Gastrocnemius medialis (tissue), 4 donors: Measurements from ENCODE around the gene C12orf43. TPM values are rescaled to one million over a fixed set of nuclear protein-coding genes. Genes with fewer than 3 reads are reported as not detected.

ENCODE experiments used
- ATAC-seq, 2 donors: fragments of 150-250 bp; one replicate each; pipeline ENCODE4 v1.9.1; 2016
- DNase-seq, 2 donors: peaks; one replicate each; pipeline ENCODE4 v3.0.0-alpha.2; 2019
- H3K27ac ChIP-seq, 4 donors: fragments of 200-600 bp; sonication (generic); 1 replicate in 1 of 4; 2 replicates in 3 of 4; pipeline ENCODE4 v1.5.1; 2016 to 2018; ENCODE audit warnings: mild to moderate bottlenecking in 2 of 4, moderate library complexity in 1 of 4
- H3K27me3 ChIP-seq, 3 donors: fragments of 200-600 bp; sonication (generic) in 2 of 3; 1 replicate in 1 of 3; 2 replicates in 2 of 3; pipeline versions ENCODE4 v1.5.1 to v1.6.0; 2016 to 2019; ENCODE audit warnings: mild to moderate bottlenecking in 1 of 3, moderate library complexity in 1 of 3
- H3K36me3 ChIP-seq, 2 donors: fragments of 200-600 bp; sonication (generic) in 1 of 2; one replicate each; pipeline ENCODE4 v1.5.1; 2017 to 2018
- H3K4me1 ChIP-seq, 2 donors: fragments of 200-600 bp; sonication (generic) in 1 of 2; one replicate each; pipeline ENCODE4 v1.5.1; 2016 to 2017; ENCODE audit warnings: mild to moderate bottlenecking in 2 of 2
- H3K4me3 ChIP-seq, 4 donors: fragments of 200-600 bp; sonication (generic) in 3 of 4; 1 replicate in 1 of 4; 2 replicates in 3 of 4; pipeline ENCODE4 v1.5.1; 2016 to 2019; ENCODE audit warnings: mild to moderate bottlenecking in 2 of 4
- H3K9me3 ChIP-seq, 3 donors: fragments of 200-600 bp; sonication (generic) in 2 of 3; 1 replicate in 1 of 3; 2 replicates in 2 of 3; pipeline ENCODE4 v1.5.1; 2016 to 2019
- CTCF ChIP-seq, 5 experiments: fragments of 450-650 bp in 3 of 5; fragments of 200-600 bp in 2 of 5; sonication (generic) in 2 of 5; IDR thresholded peaks in 4 of 5; conservative IDR thresholded peaks in 1 of 5; 1 replicate in 4 of 5; 2 replicates in 1 of 5; pipeline ENCODE4 v1.5.1; 2016 to 2019; ENCODE audit warnings: antibody characterized with exemption in 5 of 5, mild to moderate bottlenecking in 3 of 5, moderate library complexity in 3 of 5
- POLR2A ChIP-seq, 2 donors: fragments of 450-650 bp; IDR thresholded peaks; one replicate each; pipeline ENCODE4 v1.6.1; 2017; ENCODE audit warnings: antibody characterized with exemption in 2 of 2, mild to moderate bottlenecking in 2 of 2, moderate library complexity in 2 of 2
- in situ Hi-C, 4 donors: fragments of 200-750 bp; cut with MboI; loops; one replicate each; pipeline versions ENCODE4 v1.15.0 to v1.8.0; 2017; ENCODE audit warnings: low sequenced_read_pairs in 4 of 4
- intact Hi-C: fragments of 100-400 bp; cut with DNase I; formaldehyde crosslinking; loops from one replicate; pipeline ENCODE4 v1.15.1; 2023; ENCODE audit warnings: low total_unique reads
- total RNA-seq, 4 donors: library from RNA; depleted of rRNA; stranded (reverse); fragments of >200 nt; gene quantifications; one replicate each; pipeline versions ENCODE4 v1.1.0 to v1.2.3, GENCODE V29; 2016

C12orf43 gene
- total RNA-seq, 4 donors from 2014 or later: 2.9 to 13.2 (median 5.1) TPM

DNA sequence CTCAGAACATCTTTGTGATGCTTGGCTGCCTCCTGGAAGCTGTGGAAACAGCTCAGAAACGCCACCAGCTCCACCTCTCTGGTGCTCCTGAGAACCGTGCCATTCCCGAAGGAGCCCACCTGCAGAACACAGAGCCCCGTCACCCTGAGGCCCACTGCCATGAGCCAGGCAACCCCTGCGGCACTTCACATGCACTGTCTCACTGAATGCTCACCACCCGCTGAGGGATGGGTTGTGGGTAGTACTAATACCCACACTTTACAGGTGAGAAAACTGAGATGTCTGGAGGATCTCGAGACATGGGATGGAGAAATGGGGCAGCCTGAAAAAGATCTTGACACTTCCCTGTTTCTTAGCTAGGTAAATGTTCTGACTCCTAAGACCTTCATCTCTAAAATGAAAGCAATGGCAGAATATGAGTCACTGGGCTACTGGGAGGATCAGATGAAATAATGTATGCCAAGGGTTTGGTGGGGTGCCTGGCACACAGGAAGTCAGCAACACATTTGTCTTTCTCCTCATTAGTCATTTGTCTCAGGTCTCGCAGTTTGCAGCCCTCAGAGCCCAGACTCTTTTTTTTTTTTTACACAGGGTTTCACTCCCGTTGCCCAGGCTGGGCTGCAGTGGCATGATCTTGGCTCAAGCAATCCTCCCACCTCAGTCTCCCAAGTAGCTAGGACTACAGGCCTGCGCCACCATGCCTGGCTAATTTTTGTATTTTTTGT lies 17.5 kb upstream of the C12orf43 start:
- no peaks in the 10 kb centered on the region for H3K36me3 ChIP-seq
- intact Hi-C loops (no loop called here), in situ Hi-C loops (no loop called here)
- no peaks in the 10 kb centered on the region for H3K4me1 ChIP-seq
- TF ChIP-seq CTCF (IDR thresholded peaks at IDR 0.05 in 4 of 5, conservative IDR thresholded peaks at IDR 0.05 in 1 of 5) (no peak), POLR2A (IDR thresholded peaks at IDR 0.05) (no peak)
- DNase-seq: no peak
- H3K27ac ChIP-seq: no peak overlapping the region
- H3K27me3 ChIP-seq: peaks cover 0 to 10% (median 4%) of the 10 kb centered on the region in 3 donors
- H3K9me3 ChIP-seq: no peaks in the 10 kb centered on the region
- ATAC-seq: no peak
- H3K4me3 ChIP-seq: no peak overlapping the region

DNA sequence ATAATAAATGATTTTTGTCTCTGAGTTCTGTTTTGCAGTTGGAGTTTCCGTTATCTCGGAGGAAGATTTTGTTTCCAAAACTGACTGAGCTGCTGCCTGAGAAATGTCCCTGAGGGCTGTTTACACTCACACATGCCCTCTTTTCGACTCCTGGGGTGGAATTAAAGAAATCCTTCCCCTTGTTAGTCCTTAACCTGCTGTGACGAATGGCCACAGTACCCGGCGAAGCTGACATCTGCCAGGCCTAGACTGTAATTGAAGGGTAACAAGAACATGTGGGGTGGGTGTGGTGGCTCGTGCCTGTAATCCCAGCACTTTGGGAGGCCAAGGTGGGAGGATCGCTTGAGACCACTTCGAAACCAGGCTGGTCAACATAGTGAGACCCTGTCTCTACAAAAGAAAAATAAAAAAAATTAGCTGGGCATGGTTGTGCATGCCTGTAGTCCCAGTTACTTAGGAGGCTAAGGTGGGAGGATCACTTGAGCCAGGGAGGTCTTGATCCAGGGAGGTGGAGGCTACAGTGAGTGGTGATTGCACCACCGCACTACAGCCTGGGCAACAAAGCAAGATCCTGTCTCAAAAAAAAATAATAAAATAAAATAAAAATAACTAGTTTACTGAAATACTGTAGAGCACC lies 14.4 kb upstream of the C12orf43 start:
- DNase-seq (no peak), ATAC-seq (no peak)
- H3K36me3 ChIP-seq: no peaks in the 10 kb centered on the region
- H3K4me3 ChIP-seq: no peak overlapping the region
- in situ Hi-C loops (no loop called here), intact Hi-C loops (no loop called here)
- no peak overlapping the region for H3K27ac ChIP-seq
- H3K9me3 ChIP-seq: no peaks in the 10 kb centered on the region
- no peaks in the 10 kb centered on the region for H3K27me3 ChIP-seq
- H3K4me1 ChIP-seq: no peaks in the 10 kb centered on the region
- TF ChIP-seq CTCF (IDR thresholded peaks at IDR 0.05 in 4 of 5, conservative IDR thresholded peaks at IDR 0.05 in 1 of 5) (no peak), POLR2A (IDR thresholded peaks at IDR 0.05) (no peak)

DNA sequence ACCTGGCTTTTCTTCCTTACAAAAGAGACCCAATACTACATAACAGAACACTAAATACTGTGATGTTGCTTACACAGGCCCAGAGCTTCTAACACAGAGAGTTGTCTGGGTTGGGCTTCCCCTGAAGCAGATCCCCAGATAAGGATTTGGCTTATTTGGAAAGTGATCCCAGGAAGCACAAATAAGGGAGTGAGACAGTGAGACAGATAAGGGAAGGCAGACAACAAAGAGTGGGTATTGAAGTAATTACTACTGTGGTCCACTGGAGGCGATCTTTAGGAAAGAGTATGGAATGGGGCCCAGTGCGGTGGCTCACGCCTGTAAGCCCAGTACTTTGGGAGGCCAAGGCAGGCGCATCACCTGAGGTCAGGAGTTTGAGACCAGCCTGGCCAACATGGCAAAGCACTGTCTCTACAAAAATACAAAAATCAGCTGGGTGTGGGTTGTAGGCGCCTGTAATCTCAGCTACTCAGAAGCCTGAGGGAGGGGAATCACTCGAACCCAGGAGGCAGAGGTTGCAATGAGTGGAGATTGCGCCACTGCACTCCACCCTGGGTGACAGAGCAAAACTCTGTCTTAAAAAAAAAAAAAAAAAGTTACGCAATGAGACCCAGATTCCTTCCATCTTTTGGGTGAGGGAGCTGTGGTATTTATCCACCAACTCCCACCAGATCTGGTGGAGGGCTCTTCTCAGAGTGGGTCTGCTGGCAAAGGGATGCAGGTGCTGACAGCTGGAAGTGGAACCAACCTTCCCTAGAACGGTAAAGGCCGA lies 10.2 kb upstream of the C12orf43 start:
- DNase-seq (no peak), ATAC-seq (no peak)
- no peaks in the 10 kb centered on the region for H3K4me1 ChIP-seq
- no peaks in the 10 kb centered on the region for H3K9me3 ChIP-seq
- TF ChIP-seq POLR2A (IDR thresholded peaks at IDR 0.05) (no peak), CTCF (IDR thresholded peaks at IDR 0.05 in 4 of 5, conservative IDR thresholded peaks at IDR 0.05 in 1 of 5) (no peak)
- H3K27ac ChIP-seq: no peak overlapping the region
- no peaks in the 10 kb centered on the region for H3K36me3 ChIP-seq
- H3K4me3 ChIP-seq: no peak overlapping the region
- in situ Hi-C loops: no loop called here
- intact Hi-C loops: no loop called here
- H3K27me3 ChIP-seq: no peaks in the 10 kb centered on the region

DNA sequence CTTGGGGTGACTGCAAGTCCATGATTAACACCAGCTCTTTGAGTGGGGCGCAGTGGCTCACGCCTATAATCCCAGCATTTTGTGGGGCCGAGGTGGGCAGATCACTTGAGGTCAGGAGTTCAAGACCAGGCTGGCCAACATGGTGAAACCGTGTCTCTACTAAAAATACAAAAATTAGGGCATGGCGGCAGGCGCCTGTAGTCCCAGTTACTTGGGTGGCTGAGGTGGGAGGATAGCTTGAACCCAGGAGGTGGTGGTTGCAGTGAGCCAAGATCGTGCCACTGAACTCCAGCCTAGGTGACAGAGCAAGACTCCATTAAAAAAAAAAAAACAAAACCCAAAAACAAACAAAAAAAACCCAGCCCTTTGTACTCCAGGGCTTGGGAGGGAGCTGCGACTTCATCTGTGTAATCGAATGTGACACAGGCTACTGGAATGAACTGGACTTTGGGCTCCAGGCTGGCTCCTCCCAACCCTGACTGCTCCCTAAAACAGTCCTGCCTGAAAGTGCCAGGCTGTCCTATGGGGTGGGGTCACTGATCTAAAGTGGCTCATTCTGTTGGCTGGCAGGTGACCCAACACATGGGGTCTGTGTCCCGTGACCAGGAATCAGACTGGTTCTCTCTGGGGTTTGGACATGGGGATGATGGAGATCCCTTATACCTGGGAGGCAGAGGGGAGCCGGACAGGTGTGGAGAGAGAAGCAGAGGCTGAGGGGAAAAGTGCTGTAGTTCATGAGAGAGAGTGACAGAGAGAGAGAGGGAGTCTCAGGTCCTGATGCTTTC lies 9.3 kb upstream of the C12orf43 start:
- Histone ChIP-seq H3K4me3 (no peak overlapping the region), H3K27me3 (no peaks in the 10 kb centered on the region), H3K9me3 (no peaks in the 10 kb centered on the region), H3K27ac (no peak overlapping the region), H3K36me3 (no peaks in the 10 kb centered on the region), H3K4me1 (no peaks in the 10 kb centered on the region)
- DNase-seq: no peak
- no peak for ATAC-seq
- intact Hi-C loops: no loop called here
- TF ChIP-seq CTCF (IDR thresholded peaks at IDR 0.05 in 4 of 5, conservative IDR thresholded peaks at IDR 0.05 in 1 of 5) (no peak), POLR2A (IDR thresholded peaks at IDR 0.05) (no peak)
- in situ Hi-C loops: no loop called here
